ENCODE data around the gene SEMG1. TPM values are rescaled to one million over a fixed set of nuclear protein-coding genes. Genes with fewer than 3 reads are reported as not detected.

SEMG1 gene
- total and polyA plus RNA-seq, 2 of the 8 experiments (the other 6 are each of a cell fraction or from before 2014, with no cell fraction given), result 3.0 to 5.8 TPM

DNA sequence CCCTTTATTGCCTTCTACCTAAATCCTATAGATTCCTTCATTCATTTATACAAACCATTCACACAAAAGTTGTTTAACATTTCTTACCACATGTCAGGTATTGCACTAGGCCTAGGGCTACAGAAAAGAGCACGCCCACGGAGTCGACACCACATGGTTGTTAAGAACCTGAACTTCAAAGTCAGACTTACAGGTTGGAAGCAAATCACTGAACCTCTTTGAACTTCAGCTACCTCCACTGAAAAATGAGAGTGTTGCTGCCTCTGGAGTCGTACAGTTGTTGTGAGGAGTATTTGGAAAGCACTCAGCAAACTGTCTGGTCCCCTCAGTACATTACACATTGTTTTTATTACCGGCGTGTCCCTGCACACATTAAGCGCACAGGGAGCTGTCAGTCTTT lies 50.9 kb downstream of the SEMG1 start:
- Histone ChIP-seq H3K9me3 (ENCODE audit: insufficient read depth in 2 of 2, low read depth in 1 of 2, low read length in 1 of 2) (no peaks in the 10 kb centered on the region), H3K23ac (ENCODE audit: insufficient read length) (no peak overlapping the region), H2AK5ac (ENCODE audit: low read depth, low read length) (no peak overlapping the region), H3K79me1 (ENCODE audit: low read depth, low read length) (no peaks in the 10 kb centered on the region), H4K20me1 (replicated peaks in 1 of 2; ENCODE audit: control insufficient read depth in 1 of 2, insufficient read depth in 2 of 2, low read length in 2 of 2) (no peaks in the 10 kb centered on the region), H4K8ac (ENCODE audit: extremely low read depth, insufficient read depth, low read length) (no peak overlapping the region), H3K23me2 (ENCODE audit: low read depth, low read length) (no peaks in the 10 kb centered on the region), H2BK15ac (ENCODE audit: low read length) (no peak overlapping the region), H4K91ac (replicated peaks; ENCODE audit: insufficient read length, low read length) (no peak overlapping the region), H3K27me3 (replicated peaks in 1 of 4; ENCODE audit: control insufficient read depth in 3 of 4, extremely low read depth in 1 of 4, insufficient read depth in 3 of 4, low read length in 3 of 4) (no peaks in the 10 kb centered on the region; a peak in 1 of 7 replicates), H2BK12ac (ENCODE audit: low read depth, low read length) (no peak overlapping the region), H3K18ac (ENCODE audit: extremely low read depth, low read length) (no peak overlapping the region), H2BK120ac (replicated peaks; ENCODE audit: low read depth, low read length) (no peak overlapping the region), H3K79me2 (ENCODE audit: control insufficient read depth in 1 of 2, insufficient read depth in 2 of 2, low read length in 2 of 2) (no peaks in the 10 kb centered on the region), H3K27ac (ENCODE audit: low read depth, low read length) (no peak overlapping the region), H4K5ac (ENCODE audit: insufficient read length, low read depth, low read length) (no peak overlapping the region), H2AFZ (ENCODE audit: low read length) (no peak overlapping the region), H3K4me1 (replicated peaks in 1 of 4; ENCODE audit: control insufficient read depth in 3 of 4, insufficient read depth in 4 of 4, low read length in 3 of 4) (peaks cover 0 to 6% (median 3%) of the 10 kb centered on the region in 4 experiments; a peak in 5 of 7 replicates), H2BK20ac (ENCODE audit: low read length) (no peak overlapping the region), H3K4me3 (ENCODE audit: extremely low read depth in 1 of 4, insufficient read depth in 2 of 4, low read depth in 3 of 4, low read length in 4 of 4) (no peak overlapping the region), H3K4me2 (ENCODE audit: insufficient read depth in 1 of 2, low read depth in 2 of 2, low read length in 2 of 2) (no peak overlapping the region), H3K14ac (ENCODE audit: insufficient read length) (no peak overlapping the region), H3K56ac (replicated peaks; ENCODE audit: insufficient read length, low read depth, low read length) (no peak overlapping the region), H3K4ac (replicated peaks; ENCODE audit: insufficient read length, low read depth, low read length) (no peak overlapping the region), H3K36me3 (ENCODE audit: control insufficient read depth in 2 of 4, insufficient read depth in 4 of 4, low read length in 3 of 4) (no peaks in the 10 kb centered on the region), H3K9ac (replicated peaks in 1 of 4; ENCODE audit: extremely low read depth in 1 of 4, low read depth in 3 of 4, low read length in 3 of 4) (no peak overlapping the region), H2BK5ac (ENCODE audit: low read depth, low read length) (no peak overlapping the region)
- WGBS, 2 experiments (ENCODE audit: extremely low coverage in 1 of 2, insufficient coverage in 1 of 2, insufficient read length in 1 of 2, insufficient replicate concordance in 2 of 2, low coverage in 1 of 2, low lambda C conversion rate in 2 of 2, missing lambda C conversion rate in 1 of 2), result 88% methylated on average over 7 of the region's 7 CpGs; no CpG with 5 or more reads in 1 of the 2 experiments
- ChIA-PET CTCF (ENCODE audit: partially characterized antibody) (interaction anchor here (1.5 to 2.9 kb wide), 2 partner anchors 33 to 36 kb away, joined by 3 to 14 read pairs; no protein-coding TSS in a partner anchor), POLR2A (ENCODE audit: partially characterized antibody) (no interaction called here)
- FAIRE-seq, result no peak
- no peak for DNase-seq (ENCODE audit: low read depth in 1 of 2, low spot score in 2 of 2)
- TF ChIP-seq PHF8 (conservative IDR thresholded peaks at IDR 0.05; ENCODE audit: low read depth, low read length) (no peak), TBP (IDR thresholded peaks at IDR 0.05; ENCODE audit: low read depth, low read length) (no peak), NRF1 (IDR thresholded peaks at IDR 0.05; ENCODE audit: low read depth, low read length) (no peak), RBBP5 (IDR thresholded peaks at IDR 0.05; ENCODE audit: borderline replicate concordance, low read depth, low read length) (no peak), GABPA (IDR thresholded peaks at IDR 0.05; ENCODE audit: borderline replicate concordance, insufficient read depth, low read length) (no peak), ATF2 (IDR thresholded peaks at IDR 0.05; ENCODE audit: low read length) (no peak), TCF12 (IDR thresholded peaks at IDR 0.05; ENCODE audit: low read depth, low read length) (no peak), SP2 (IDR thresholded peaks at IDR 0.05; ENCODE audit: low read length) (no peak), POLR2AphosphoS5 (IDR thresholded peaks at IDR 0.05; ENCODE audit: low read depth, low read length) (no peak), SUZ12 (IDR thresholded peaks at IDR 0.05; ENCODE audit: low read length) (no peak), RNF2 (IDR thresholded peaks at IDR 0.05; ENCODE audit: borderline replicate concordance, low read depth, low read length, missing control alignments, poor library complexity, severe bottlenecking) (no peak)
- TF ChIP-seq, protein P1, sequence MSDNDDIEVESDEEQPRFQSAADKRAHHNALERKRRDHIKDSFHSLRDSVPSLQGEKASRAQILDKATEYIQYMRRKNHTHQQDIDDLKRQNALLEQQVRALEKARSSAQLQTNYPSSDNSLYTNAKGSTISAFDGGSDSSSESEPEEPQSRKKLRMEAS (IDR thresholded peaks at IDR 0.05), result no peak

Data from H1 (cell line).